ENCODE measurements around the gene AIG1.

DNA sequence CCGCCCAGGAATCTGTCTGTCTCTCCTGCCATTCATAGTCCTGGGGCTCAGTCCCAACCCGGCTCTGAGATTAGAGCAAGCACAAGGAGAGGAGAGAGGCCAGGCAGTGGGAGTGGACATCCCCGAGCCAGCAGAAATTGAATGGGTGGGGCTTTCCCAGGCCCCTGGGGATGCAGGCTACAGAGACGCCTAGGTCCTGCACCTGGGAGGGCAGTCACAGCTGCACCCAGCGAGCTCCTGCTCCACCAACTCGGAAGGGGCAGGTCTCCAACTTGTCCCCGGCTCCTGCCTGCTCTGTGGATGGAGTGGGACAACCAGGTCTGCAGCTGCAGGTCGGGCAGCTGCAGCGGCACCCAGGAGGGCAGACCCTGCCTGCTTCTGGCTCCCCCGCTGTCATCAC, 11.1 kb upstream of the AIG1 start:
- TF ChIP-seq EZH2 (IDR thresholded peaks at IDR 0.05; ENCODE audit: insufficient read depth, poor library complexity, severe bottlenecking) (no peak), EZH2phosphoT487 (IDR thresholded peaks at IDR 0.05; ENCODE audit: insufficient read depth, low read depth) (no peak)

Measured in GM23248 (cell line).